ENCODE results near the gene CLMP.

The CLMP gene

DNA sequence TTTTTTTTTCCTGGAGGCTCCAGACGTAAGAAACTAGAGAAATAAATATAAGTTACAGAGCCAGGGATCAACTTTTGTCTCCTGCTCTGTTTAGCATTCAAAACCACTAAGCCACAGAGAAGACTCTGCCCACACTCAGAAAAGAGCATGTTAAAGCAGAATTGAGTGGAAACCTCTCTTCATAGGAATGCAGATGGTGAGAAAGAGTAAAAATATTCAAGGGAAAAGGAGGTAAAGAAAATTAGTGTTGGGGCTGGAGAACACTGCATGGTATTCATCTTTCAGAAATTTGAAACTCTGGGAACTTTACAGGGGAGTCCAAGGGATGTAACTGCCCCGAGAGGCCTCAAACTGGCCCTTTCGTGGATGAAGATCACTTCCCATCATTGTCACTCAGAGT, 65.1 kb downstream of the CLMP start:
- Histone ChIP-seq H3K18ac (ENCODE audit: low read depth in 1 of 2, low read length in 2 of 2) (peak overlapping the region in 1 of 2 experiments; percentile 46), H3K4me1 (ENCODE audit: control insufficient read depth, insufficient read depth, low read depth, low read length) (peaks cover 3% of the 10 kb centered on the region), H2AK5ac (ENCODE audit: low read length, severe bottlenecking) (peak overlapping the region; percentile 3), H3K79me1 (replicated peaks; ENCODE audit: low read length, poor library complexity, severe bottlenecking) (peaks cover 4% of the 10 kb centered on the region), H2BK120ac (ENCODE audit: low read depth, low read length) (peak overlapping the region; percentile 39), H2BK12ac (ENCODE audit: low read length in 2 of 2) (peak overlapping the region in 1 of 2 experiments; percentile 42), H2BK5ac (ENCODE audit: low read depth, low read length, poor library complexity, severe bottlenecking) (no peak overlapping the region), H3K4me3 (ENCODE audit: insufficient read depth in 1 of 2, low read depth in 1 of 2, low read length in 2 of 2) (no peak overlapping the region), H3K9me3 (ENCODE audit: control insufficient read depth, low read length) (no peaks in the 10 kb centered on the region), H2BK15ac (ENCODE audit: low read depth, poor library complexity, severe bottlenecking) (no peak overlapping the region), H3K14ac (ENCODE audit: low read length in 2 of 2) (no peak overlapping the region), H3K36me3 (ENCODE audit: control insufficient read depth in 1 of 2, insufficient read depth in 2 of 2, low read depth in 1 of 2, low read length in 2 of 2) (peaks cover 0 to 31% of the 10 kb centered on the region in 2 experiments), H4K91ac (ENCODE audit: low read length) (no peak overlapping the region), H3K23ac (ENCODE audit: low read length in 2 of 2) (no peak overlapping the region), H2AFZ (ENCODE audit: low read depth, low read length) (no peak overlapping the region), H3K9ac (ENCODE audit: low read length) (peak overlapping the region; percentile 73), H3K4ac (ENCODE audit: low read depth in 1 of 2, low read length in 2 of 2) (peak overlapping the region in 1 of 2 experiments; percentile 24), H4K8ac (ENCODE audit: low read length) (no peak overlapping the region), H3K27ac (ENCODE audit: low read length, poor library complexity, severe bottlenecking) (peak overlapping the region; percentile 11), H3K4me2 (ENCODE audit: low read length, poor library complexity, severe bottlenecking) (no peak overlapping the region), H3K27me3 (ENCODE audit: control insufficient read depth in 1 of 2, insufficient read depth in 1 of 2, low read length in 2 of 2) (no peaks in the 10 kb centered on the region)
- 66% methylated on average over 2 of the region's 3 CpGs for WGBS
- peak; percentile 67 for DNase-seq

DNA sequence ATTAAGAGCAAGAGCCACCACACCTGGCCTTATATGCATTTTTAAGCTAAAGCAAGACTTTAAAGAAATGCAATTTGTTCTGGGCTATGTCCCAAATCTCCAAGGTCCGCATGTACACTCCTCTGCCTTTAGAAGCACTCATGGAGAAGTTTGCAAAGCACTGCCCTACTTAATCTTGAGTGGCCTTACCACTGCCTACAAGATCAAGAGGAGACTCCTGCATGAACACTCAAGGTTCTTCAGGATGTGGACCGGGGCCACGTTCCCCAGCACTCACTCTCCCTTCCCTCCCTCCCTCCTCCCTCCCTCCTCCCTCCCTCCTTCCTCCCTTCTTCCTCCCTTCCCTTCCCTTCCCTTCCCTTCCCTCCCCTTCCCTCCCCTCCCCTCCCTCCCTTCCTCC, 69.9 kb downstream of the CLMP start:
- no peak overlapping the region for H4K8ac ChIP-seq (ENCODE audit: low read length)
- no peak overlapping the region for H3K9ac ChIP-seq (ENCODE audit: low read length)
- H3K4ac ChIP-seq (ENCODE audit: low read depth in 1 of 2, low read length in 2 of 2): no peak overlapping the region
- 77% methylated on average over 3 of the region's 3 CpGs for WGBS
- H2BK120ac ChIP-seq (ENCODE audit: low read depth, low read length): no peak overlapping the region
- H3K9me3 ChIP-seq (ENCODE audit: control insufficient read depth, low read length): no peaks in the 10 kb centered on the region
- H2AK5ac ChIP-seq (ENCODE audit: low read length, severe bottlenecking): no peak overlapping the region
- H3K36me3 ChIP-seq (ENCODE audit: control insufficient read depth in 1 of 2, insufficient read depth in 2 of 2, low read depth in 1 of 2, low read length in 2 of 2): peaks cover 0 to 41% of the 10 kb centered on the region in 2 experiments
- no peak overlapping the region for H3K4me3 ChIP-seq (ENCODE audit: insufficient read depth in 1 of 2, low read depth in 1 of 2, low read length in 2 of 2)
- peaks cover 3% of the 10 kb centered on the region for H3K4me1 ChIP-seq (ENCODE audit: control insufficient read depth, insufficient read depth, low read depth, low read length)
- no peak for DNase-seq
- peaks cover 5% of the 10 kb centered on the region for H3K79me1 ChIP-seq (replicated peaks; ENCODE audit: low read length, poor library complexity, severe bottlenecking)
- no peak overlapping the region for H2BK5ac ChIP-seq (ENCODE audit: low read depth, low read length, poor library complexity, severe bottlenecking)
- H2BK15ac ChIP-seq (ENCODE audit: low read depth, poor library complexity, severe bottlenecking): no peak overlapping the region
- H2BK12ac ChIP-seq (ENCODE audit: low read length in 2 of 2): no peak overlapping the region
- H3K14ac ChIP-seq (ENCODE audit: low read length in 2 of 2): no peak overlapping the region
- H3K27me3 ChIP-seq (ENCODE audit: control insufficient read depth in 1 of 2, insufficient read depth in 1 of 2, low read length in 2 of 2): no peaks in the 10 kb centered on the region
- H3K27ac ChIP-seq (ENCODE audit: low read length, poor library complexity, severe bottlenecking): no peak overlapping the region
- no peak overlapping the region for H3K4me2 ChIP-seq (ENCODE audit: low read length, poor library complexity, severe bottlenecking)
- no peak overlapping the region for H2AFZ ChIP-seq (ENCODE audit: low read depth, low read length)
- peak overlapping the region in 1 of 2 experiments; percentile 12 for H3K18ac ChIP-seq (ENCODE audit: low read depth in 1 of 2, low read length in 2 of 2)
- H3K23ac ChIP-seq (ENCODE audit: low read length in 2 of 2): no peak overlapping the region
- H4K91ac ChIP-seq (ENCODE audit: low read length): no peak overlapping the region

DNA sequence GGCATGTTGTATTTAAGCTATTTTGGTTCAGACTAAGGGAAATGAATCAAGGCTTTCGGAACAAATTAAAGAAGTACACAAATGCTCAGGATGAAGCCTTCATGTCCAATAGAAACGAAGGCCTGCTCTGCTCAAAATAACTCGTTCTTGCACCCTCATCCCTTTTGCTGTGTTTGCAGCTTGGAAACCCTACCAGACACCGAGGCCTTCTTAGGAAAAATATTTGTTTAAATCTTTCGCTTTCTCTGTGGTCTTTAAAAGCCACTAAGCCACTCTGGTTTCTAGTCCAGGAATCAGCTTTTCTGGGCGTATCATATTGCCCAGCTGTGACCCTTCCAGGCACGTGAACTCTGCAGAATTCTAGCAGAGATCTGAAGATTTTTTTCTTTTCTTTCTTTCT, 72.2 kb downstream of the CLMP start:
- H3K4me3 ChIP-seq (ENCODE audit: insufficient read depth in 1 of 2, low read depth in 1 of 2, low read length in 2 of 2): peak overlapping the region in 1 of 2 experiments; percentile 23
- H3K4me1 ChIP-seq (ENCODE audit: control insufficient read depth, insufficient read depth, low read depth, low read length): peaks cover 2% of the 10 kb centered on the region
- peaks cover 0 to 30% of the 10 kb centered on the region in 2 experiments for H3K36me3 ChIP-seq (ENCODE audit: control insufficient read depth in 1 of 2, insufficient read depth in 2 of 2, low read depth in 1 of 2, low read length in 2 of 2)
- no peak overlapping the region for H4K91ac ChIP-seq (ENCODE audit: low read length)
- H2BK15ac ChIP-seq (ENCODE audit: low read depth, poor library complexity, severe bottlenecking): no peak overlapping the region
- no peak overlapping the region for H3K4ac ChIP-seq (ENCODE audit: low read depth in 1 of 2, low read length in 2 of 2)
- DNase-seq: peak; percentile 66
- no peak overlapping the region for H2AFZ ChIP-seq (ENCODE audit: low read depth, low read length)
- peaks cover 5% of the 10 kb centered on the region for H3K79me1 ChIP-seq (replicated peaks; ENCODE audit: low read length, poor library complexity, severe bottlenecking)
- 72% methylated on average over 6 of the region's 7 CpGs for WGBS
- H3K27me3 ChIP-seq (ENCODE audit: control insufficient read depth in 1 of 2, insufficient read depth in 1 of 2, low read length in 2 of 2): no peaks in the 10 kb centered on the region
- H3K18ac ChIP-seq (ENCODE audit: low read depth in 1 of 2, low read length in 2 of 2): no peak overlapping the region
- no peak overlapping the region for H3K4me2 ChIP-seq (ENCODE audit: low read length, poor library complexity, severe bottlenecking)
- H3K27ac ChIP-seq (ENCODE audit: low read length, poor library complexity, severe bottlenecking): no peak overlapping the region
- H3K23ac ChIP-seq (ENCODE audit: low read length in 2 of 2): no peak overlapping the region
- no peak overlapping the region for H2AK5ac ChIP-seq (ENCODE audit: low read length, severe bottlenecking)
- peak overlapping the region; percentile 76 for H3K9ac ChIP-seq (ENCODE audit: low read length)
- H4K8ac ChIP-seq (ENCODE audit: low read length): no peak overlapping the region
- H2BK5ac ChIP-seq (ENCODE audit: low read depth, low read length, poor library complexity, severe bottlenecking): no peak overlapping the region
- no peak overlapping the region for H2BK120ac ChIP-seq (ENCODE audit: low read depth, low read length)
- no peaks in the 10 kb centered on the region for H3K9me3 ChIP-seq (ENCODE audit: control insufficient read depth, low read length)
- no peak overlapping the region for H2BK12ac ChIP-seq (ENCODE audit: low read length in 2 of 2)
- no peak overlapping the region for H3K14ac ChIP-seq (ENCODE audit: low read length in 2 of 2)

DNA sequence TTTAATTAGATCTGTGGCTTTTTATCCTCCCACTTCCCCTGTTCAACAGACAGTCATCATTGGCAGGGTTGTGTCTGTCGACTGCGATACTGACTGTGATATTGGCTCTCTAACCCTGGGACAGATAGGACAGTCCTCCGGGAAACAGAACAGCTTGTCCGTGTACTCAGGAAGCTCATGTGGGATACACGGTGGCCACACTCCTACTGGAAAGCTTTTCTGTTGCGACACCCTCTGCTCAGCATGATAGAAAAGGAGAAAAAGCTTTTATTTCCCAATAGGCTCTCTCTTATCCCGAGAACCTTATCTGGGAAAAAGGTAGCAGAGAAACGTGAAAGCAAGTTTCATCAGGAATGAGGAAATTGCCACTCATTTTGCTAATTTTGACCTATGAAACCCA, 72.7 kb downstream of the CLMP start:
- peak overlapping the region in 1 of 2 experiments; percentile 11 for H3K18ac ChIP-seq (ENCODE audit: low read depth in 1 of 2, low read length in 2 of 2)
- H3K27ac ChIP-seq (ENCODE audit: low read length, poor library complexity, severe bottlenecking): no peak overlapping the region
- WGBS: 55% methylated on average over 6 of the region's 8 CpGs
- no peak overlapping the region for H2BK5ac ChIP-seq (ENCODE audit: low read depth, low read length, poor library complexity, severe bottlenecking)
- peak overlapping the region; percentile 75 for H4K8ac ChIP-seq (ENCODE audit: low read length)
- peak overlapping the region; percentile 76 for H3K9ac ChIP-seq (ENCODE audit: low read length)
- no peak overlapping the region for H3K4ac ChIP-seq (ENCODE audit: low read depth in 1 of 2, low read length in 2 of 2)
- H2BK120ac ChIP-seq (ENCODE audit: low read depth, low read length): peak overlapping the region; percentile 54
- H2AFZ ChIP-seq (ENCODE audit: low read depth, low read length): no peak overlapping the region
- no peak overlapping the region for H2BK15ac ChIP-seq (ENCODE audit: low read depth, poor library complexity, severe bottlenecking)
- no peak overlapping the region for H3K4me2 ChIP-seq (ENCODE audit: low read length, poor library complexity, severe bottlenecking)
- no peak overlapping the region for H3K23ac ChIP-seq (ENCODE audit: low read length in 2 of 2)
- H3K14ac ChIP-seq (ENCODE audit: low read length in 2 of 2): no peak overlapping the region
- H2AK5ac ChIP-seq (ENCODE audit: low read length, severe bottlenecking): no peak overlapping the region
- peak overlapping the region in 1 of 2 experiments; percentile 23 for H3K4me3 ChIP-seq (ENCODE audit: insufficient read depth in 1 of 2, low read depth in 1 of 2, low read length in 2 of 2)
- no peak overlapping the region for H4K91ac ChIP-seq (ENCODE audit: low read length)
- H3K9me3 ChIP-seq (ENCODE audit: control insufficient read depth, low read length): no peaks in the 10 kb centered on the region
- H3K4me1 ChIP-seq (ENCODE audit: control insufficient read depth, insufficient read depth, low read depth, low read length): peaks cover 2% of the 10 kb centered on the region
- peak overlapping the region in 1 of 2 experiments; percentile 10 for H2BK12ac ChIP-seq (ENCODE audit: low read length in 2 of 2)
- H3K27me3 ChIP-seq (ENCODE audit: control insufficient read depth in 1 of 2, insufficient read depth in 1 of 2, low read length in 2 of 2): no peaks in the 10 kb centered on the region
- DNase-seq: peak; percentile 90
- H3K79me1 ChIP-seq (replicated peaks; ENCODE audit: low read length, poor library complexity, severe bottlenecking): peaks cover 5% of the 10 kb centered on the region
- H3K36me3 ChIP-seq (ENCODE audit: control insufficient read depth in 1 of 2, insufficient read depth in 2 of 2, low read depth in 1 of 2, low read length in 2 of 2): peaks cover 0 to 27% of the 10 kb centered on the region in 2 experiments
